Activated CD4-positive, alpha-beta T cell treated with anti-CD3 and anti-CD28 coated beads for 4 hours (primary cell): Measurements from ENCODE around the gene LRRK2.
"Not testable (repeated sequence)": the region's sequence is repeated elsewhere in the genome, so short reads cannot be mapped to it uniquely, and the experiment has no call there.

Source experiments
- DNase-seq, 2 donors: peaks; one replicate each; pipeline ENCODE4 v3.0.0-alpha.2; 2020

Gene LRRK2

DNA sequence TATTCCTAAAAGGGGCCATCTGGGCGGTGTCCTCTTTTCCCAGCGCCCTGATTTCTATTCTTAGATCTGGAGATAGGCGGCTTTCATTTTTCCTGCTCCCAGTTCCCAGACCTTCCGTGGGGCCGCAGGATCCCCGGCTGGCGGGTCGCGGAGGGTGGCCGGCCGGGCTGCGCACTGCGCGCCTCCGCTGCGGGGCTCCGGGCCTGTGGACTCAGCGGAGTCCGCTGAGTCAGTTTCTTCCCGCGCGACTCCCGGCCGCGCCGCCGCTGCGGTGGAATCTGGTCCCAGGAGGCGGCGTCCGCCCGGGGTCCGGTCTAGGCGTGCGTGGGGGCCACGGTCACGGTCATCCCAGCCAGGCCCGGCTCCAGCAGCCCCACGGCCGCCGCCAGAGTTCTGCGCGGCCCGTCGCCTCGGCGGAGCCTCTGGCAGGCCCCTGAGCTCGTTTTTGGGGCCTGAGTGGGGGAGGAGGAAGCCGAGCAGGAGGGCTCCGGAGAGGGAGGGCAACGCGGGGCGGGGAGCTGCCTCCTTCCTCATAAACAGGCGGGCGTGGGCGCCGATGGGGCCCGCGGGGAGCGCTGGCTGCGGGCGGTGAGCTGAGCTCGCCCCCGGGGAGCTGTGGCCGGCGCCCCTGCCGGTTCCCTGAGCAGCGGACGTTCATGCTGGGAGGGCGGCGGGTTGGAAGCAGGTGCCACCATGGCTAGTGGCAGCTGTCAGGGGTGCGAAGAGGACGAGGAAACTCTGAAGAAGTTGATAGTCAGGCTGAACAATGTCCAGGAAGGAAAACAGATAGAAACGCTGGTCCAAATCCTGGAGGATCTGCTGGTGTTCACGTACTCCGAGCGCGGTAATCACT, at the start of gene LRRK2:
Gene LRRK2 (plus strand): TSS at position 559 of the 853 bp plus-strand sequence. CDS start 135 bp downstream, at position 694.
- DNase-seq = peak; percentile 31 to 41

DNA sequence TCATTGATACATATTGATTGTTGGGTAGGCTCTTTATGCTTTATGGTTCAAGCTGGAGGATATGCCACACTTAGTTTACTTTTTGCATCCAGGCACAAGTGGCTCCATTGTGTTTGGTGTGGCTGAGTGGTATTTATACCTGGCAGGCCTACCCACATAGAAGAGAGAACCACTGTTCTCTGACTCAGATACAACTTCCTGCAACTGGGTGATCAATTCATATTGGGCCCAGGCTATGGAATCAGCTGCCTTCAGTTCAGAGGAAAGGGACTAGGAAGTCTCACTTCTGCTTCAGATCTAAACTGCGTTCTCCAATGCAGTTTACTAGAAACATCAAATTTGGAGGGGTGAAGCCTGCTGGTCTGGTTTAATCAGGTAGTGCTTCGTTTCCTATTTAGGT, 49.8 kb upstream of the LRRK2 start:
- no peak for DNase-seq

DNA sequence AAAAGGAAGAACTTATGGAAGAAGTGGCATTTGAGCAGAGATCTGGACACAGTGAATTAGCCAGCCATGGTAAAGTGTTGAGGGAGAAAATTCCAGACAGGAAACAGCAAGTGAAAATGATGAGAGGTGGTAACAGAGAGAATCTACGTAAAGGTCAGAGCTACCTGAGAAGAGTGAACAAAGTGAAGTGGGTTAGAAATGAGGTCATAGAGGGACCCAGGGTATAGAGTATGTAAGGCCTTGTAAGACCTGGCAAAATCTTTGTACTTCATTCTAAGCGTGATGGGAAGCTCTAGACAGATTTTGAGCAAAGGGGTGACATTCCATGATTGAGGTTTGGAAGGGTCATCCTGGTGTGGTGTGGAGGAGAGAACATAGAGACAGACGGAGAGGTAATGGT, 49.3 kb upstream of the LRRK2 start:
- DNase-seq = no peak

DNA sequence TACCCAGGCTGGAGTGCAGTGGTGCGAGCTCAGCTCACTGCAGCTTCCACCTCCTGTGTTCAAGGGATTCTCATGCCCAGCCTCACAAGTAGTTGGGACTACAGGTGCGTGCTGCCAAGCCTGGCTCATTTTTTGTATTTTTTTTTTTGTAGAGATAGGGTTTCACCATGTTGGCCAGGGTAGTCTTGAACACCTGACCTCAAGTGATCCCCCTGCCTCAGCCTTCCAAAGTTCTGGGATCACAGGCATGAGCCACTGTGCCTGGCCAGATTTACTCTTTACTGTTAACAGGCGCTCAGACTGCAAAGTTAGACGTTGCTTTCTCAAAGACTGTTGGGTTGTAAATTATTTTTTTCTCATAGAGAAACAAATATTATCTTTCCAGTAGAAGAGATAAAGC, 46.1 kb upstream of the LRRK2 start:
- no peak for DNase-seq

DNA sequence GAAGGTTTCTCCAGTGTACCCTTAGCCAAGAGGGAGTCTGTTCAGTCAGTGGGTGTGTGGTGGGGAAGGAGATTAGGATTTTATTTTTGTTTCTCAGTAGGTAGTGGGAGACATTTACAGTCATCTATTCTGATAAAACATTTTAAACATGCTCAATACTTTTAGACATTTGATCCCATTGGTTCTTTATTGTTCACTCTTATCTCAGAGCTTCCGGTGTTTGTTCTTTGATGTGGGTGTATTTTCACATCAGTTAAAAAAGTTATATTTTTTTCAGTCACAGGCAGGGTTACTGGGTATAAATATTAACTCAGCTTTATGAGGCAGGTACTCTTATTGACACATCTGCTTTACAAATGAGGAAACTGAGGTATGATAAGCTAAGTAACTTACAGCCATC, 43.3 kb upstream of the LRRK2 start:
- no peak for DNase-seq

DNA sequence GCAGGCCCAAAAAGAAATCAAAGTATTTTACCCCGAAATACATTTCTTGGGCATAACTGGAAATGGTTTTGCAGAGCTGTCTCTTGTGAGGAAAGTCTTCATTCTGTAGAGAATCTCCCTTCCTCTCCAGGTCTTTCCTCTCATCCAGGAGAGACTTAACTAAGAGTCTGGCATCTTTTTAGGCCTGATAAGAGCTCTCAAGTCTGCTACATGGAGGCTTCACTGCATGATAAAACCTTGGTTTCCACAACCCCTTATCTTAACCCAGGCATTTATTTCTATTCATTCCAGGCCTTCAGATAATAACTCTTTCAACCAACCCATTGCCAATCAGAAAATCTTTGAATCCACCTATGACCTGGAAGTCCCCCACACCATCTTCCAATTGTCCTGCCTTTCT, 41.1 kb upstream of the LRRK2 start:
- DNase-seq = no peak

DNA sequence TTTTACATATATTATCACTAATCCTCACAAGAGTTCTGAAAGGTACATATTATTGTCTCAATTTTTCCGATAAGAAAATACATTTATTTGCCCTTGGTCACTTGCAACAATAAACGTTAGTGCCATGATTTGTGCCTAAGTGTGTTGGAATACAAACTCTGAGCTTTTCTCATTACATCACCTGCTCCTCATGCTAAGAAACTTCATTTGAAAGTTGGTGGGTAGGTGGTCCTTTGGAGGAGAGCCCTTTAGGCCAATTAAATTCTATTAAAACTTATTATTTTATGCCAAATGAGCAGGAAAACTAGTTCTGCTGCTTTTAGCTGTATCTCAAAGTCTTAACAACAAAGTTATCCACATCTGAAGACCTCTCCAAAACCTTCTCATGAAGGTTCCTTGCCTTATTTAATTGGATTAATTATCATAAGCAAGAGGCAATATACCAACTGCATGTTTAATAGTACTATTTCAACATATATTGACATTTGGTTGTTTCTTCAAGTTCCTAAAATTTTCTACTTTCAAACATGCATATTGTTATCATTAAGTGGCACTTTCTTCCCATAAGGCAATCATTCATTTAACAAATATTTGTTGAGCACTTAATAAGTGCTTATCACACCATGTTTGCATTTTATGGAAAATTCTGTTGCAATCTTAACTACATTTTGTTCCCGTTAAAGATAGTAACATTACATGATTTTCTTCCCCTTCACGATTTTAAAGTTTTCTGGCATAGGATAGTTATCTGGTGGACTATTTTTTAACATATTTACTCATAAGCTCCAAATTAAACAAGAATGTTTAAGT, 40.1 kb upstream of the LRRK2 start:
- no peak for DNase-seq

DNA sequence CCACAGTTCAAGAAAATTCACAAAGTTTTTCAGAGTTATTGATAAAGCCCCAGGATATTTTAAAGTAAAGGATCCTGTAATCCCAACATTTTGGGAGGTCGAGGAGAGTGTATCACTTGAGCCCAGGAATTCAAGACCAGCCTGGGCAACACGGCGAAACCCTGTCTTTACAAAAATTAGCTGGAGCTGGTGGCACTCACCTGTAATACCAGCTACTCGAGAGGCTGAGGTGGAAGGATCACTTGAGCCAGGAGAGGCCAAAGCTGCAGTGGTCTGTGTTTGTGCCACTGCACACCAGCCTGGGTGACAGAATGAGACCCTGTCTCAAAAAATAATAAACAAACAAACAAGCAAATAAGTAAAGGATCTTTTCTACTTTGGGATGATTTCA, 39.5 kb upstream of the LRRK2 start:
- no peak for DNase-seq

GRCh38 chr12:40188558-40189320, 36.1 kb upstream of the LRRK2 start:
- DNase-seq = no peak

DNA sequence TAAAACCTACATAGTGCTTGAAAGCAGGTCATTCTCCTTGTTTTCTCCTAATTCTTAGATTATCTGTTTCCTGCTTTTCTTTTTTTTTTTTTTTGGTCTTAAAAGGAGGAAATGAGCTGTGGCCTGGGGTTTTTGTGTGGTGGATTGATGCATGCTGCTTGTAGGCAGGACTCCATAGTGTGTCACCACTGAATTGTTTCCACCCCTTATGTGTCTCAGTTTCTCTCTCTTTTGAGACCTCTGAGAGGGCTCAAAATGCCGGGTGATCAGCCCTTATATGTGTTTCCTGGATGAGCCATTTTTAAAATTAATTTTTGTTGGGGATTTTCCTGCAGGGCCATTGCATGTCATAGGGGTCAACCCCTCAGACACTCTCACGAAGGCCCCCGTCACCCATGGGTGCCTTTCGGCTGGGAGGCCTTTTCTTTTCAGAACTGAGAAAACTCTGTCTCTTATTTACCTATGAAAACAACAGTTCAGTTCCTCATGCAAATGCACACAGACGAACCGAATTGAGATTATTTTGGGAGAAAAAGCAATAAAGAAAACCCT, 32.0 kb upstream of the LRRK2 start:
- no peak for DNase-seq

GRCh38 chr12:40194846-40195245, 30.0 kb upstream of the LRRK2 start:
- no peak for DNase-seq

GRCh38 chr12:40197590-40197989, 27.2 kb upstream of the LRRK2 start:
- no peak for DNase-seq

- DNase-seq = no peak
These were observed 26.2 kb upstream of the LRRK2 start for GRCh38 chr12:40198601-40199000.

GRCh38 chr12:40202095-40203059, 22.4 kb upstream of the LRRK2 start:
- no peak for DNase-seq

- DNase-seq = no peak
These were observed 21.8 kb upstream of the LRRK2 start for GRCh38 chr12:40203060-40203430.

DNA sequence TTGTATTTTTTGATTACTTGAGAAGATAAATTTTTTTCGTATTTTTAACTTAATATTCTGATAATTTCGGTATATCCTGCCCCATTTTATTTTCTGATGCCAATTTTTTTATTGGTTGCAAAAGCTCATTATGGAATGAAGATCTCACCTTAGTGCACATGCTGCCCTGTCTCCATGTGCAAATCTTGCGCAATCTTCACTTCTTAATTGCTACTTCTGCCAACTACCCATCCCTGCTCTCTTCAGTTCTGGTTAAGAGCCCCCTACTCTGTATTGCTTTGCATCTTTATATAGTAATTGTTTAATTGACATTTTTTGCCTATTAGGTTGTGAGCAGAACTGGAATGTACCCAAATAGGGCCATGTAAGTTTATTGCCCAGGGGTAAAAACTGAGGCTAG, 20.5 kb upstream of the LRRK2 start:
- DNase-seq = no peak

GRCh38 chr12:40207551-40207950, 17.2 kb upstream of the LRRK2 start:
- DNase-seq = no peak

GRCh38 chr12:40208707-40209446, 15.9 kb upstream of the LRRK2 start:
- DNase-seq = no peak

- DNase-seq = no peak
These were observed 14.9 kb upstream of the LRRK2 start for GRCh38 chr12:40209886-40210285.

- not testable (repeated sequence) for DNase-seq
These were observed 13.6 kb upstream of the LRRK2 start for GRCh38 chr12:40211186-40211585.

- DNase-seq = no peak
These were observed 12.2 kb upstream of the LRRK2 start for GRCh38 chr12:40212566-40212965.
